ENCODE results near the gene GYPE.
"Not testable (repeated sequence)": the region's sequence is repeated elsewhere in the genome, so short reads cannot be mapped to it uniquely, and the experiment has no call there.

DNA sequence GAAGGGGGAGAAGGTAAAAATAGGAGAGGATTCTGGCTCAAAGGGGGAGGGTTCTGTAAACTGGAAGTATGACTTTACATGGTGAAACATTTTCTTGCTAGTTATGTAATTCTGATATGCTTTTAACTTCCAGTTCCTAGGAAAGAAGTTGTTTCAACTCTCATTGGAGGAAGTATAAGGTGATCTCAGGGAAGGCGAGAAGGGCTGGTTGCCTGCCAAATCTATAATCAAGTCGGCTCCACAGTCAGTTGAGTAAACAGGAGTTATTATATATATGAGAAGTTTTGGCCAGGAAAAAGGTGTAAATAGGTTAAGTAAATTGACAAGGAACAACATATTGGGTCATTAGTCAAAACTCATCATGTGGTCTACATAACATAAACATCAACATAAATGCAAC lies 56.1 kb downstream of the GYPE start:
- TF ChIP-seq POLR2AphosphoS5, POLR2A (IDR thresholded peaks at IDR 0.05; ENCODE audit: low read depth, low read length): not testable (repeated sequence)
